ENCODE measurements around the gene KPNA6. TPM values are rescaled to one million over a fixed set of nuclear protein-coding genes. Genes with fewer than 3 reads are reported as not detected.

Gene KPNA6
- total RNA-seq, 1 experiment from 2014 or later: 84.4 TPM

GRCh38 chr1:32180186-32181060 lies 72.6 kb downstream of the KPNA6 start:
- no peak for TF ChIP-seq CTCF (IDR thresholded peaks at IDR 0.05; ENCODE audit: unreplicated experiment)
- peak; percentile 47 for DNase-seq
- Mint-ChIP-seq H3K4me1 (ENCODE audit: low read depth, unreplicated experiment) (peaks cover 27% of the 10 kb centered on the region), H3K9me3 (ENCODE audit: low read depth, unreplicated experiment) (no peaks in the 10 kb centered on the region), H3K27me3 (ENCODE audit: unreplicated experiment) (no peaks in the 10 kb centered on the region), H3K4me3 (ENCODE audit: low read depth, unreplicated experiment) (peak overlapping the region; percentile 95), H3K27ac (ENCODE audit: unreplicated experiment) (peak overlapping the region; percentile 96), H3K36me3 (ENCODE audit: insufficient read depth, unreplicated experiment) (peaks cover 60% of the 10 kb centered on the region)
- intact Hi-C loops (cut with micrococcal nuclease; ENCODE audit: unreplicated experiment): no loop called here
- CTCF ChIA-PET: interaction anchor here (0.6 kb wide), 3 partner anchors 15 to 157 kb away, joined by 3 to 4 read pairs (median 3); no protein-coding TSS in a partner anchor
- BruUV-seq (replicated peaks): TSS peak; percentile 47

GRCh38 chr1:32181065-32181464 lies 73.2 kb downstream of the KPNA6 start:
- Mint-ChIP-seq H3K4me3 (ENCODE audit: low read depth, unreplicated experiment) (peak overlapping the region; percentile 95), H3K9me3 (ENCODE audit: low read depth, unreplicated experiment) (no peaks in the 10 kb centered on the region), H3K27me3 (ENCODE audit: unreplicated experiment) (no peaks in the 10 kb centered on the region), H3K27ac (ENCODE audit: unreplicated experiment) (peak overlapping the region; percentile 96), H3K36me3 (ENCODE audit: insufficient read depth, unreplicated experiment) (peaks cover 63% of the 10 kb centered on the region), H3K4me1 (ENCODE audit: low read depth, unreplicated experiment) (peaks cover 32% of the 10 kb centered on the region)
- intact Hi-C loops (cut with micrococcal nuclease; ENCODE audit: unreplicated experiment): no loop called here
- TF ChIP-seq CTCF (IDR thresholded peaks at IDR 0.05; ENCODE audit: unreplicated experiment): no peak
- DNase-seq: no peak
- CTCF ChIA-PET: no interaction called here
- BruUV-seq (replicated peaks): no TSS peak

- no peaks in the 10 kb centered on the region for H3K27me3 Mint-ChIP-seq (ENCODE audit: unreplicated experiment)
- DNase-seq: no peak
- no peak for TF ChIP-seq CTCF (IDR thresholded peaks at IDR 0.05; ENCODE audit: unreplicated experiment)
- H3K4me3 Mint-ChIP-seq (ENCODE audit: low read depth, unreplicated experiment): peak overlapping the region; percentile 95
- no peaks in the 10 kb centered on the region for H3K9me3 Mint-ChIP-seq (ENCODE audit: low read depth, unreplicated experiment)
- H3K4me1 Mint-ChIP-seq (ENCODE audit: low read depth, unreplicated experiment): peaks cover 37% of the 10 kb centered on the region
- H3K36me3 Mint-ChIP-seq (ENCODE audit: insufficient read depth, unreplicated experiment): peaks cover 64% of the 10 kb centered on the region
- intact Hi-C loops (cut with micrococcal nuclease; ENCODE audit: unreplicated experiment): no loop called here
- CTCF ChIA-PET: no interaction called here
- H3K27ac Mint-ChIP-seq (ENCODE audit: unreplicated experiment): peak overlapping the region; percentile 96
- BruUV-seq (replicated peaks): no TSS peak
These were observed 73.7 kb downstream of the KPNA6 start for GRCh38 chr1:32181563-32181962.

- no peak for TF ChIP-seq CTCF (IDR thresholded peaks at IDR 0.05; ENCODE audit: unreplicated experiment)
- Mint-ChIP-seq H3K36me3 (ENCODE audit: insufficient read depth, unreplicated experiment) (peaks cover 60% of the 10 kb centered on the region), H3K27me3 (ENCODE audit: unreplicated experiment) (no peaks in the 10 kb centered on the region), H3K27ac (ENCODE audit: unreplicated experiment) (no peak overlapping the region), H3K9me3 (ENCODE audit: low read depth, unreplicated experiment) (no peaks in the 10 kb centered on the region), H3K4me3 (ENCODE audit: low read depth, unreplicated experiment) (no peak overlapping the region), H3K4me1 (ENCODE audit: low read depth, unreplicated experiment) (peaks cover 38% of the 10 kb centered on the region)
- no peak for DNase-seq
- CTCF ChIA-PET: interaction anchor here (0.6 kb wide), 1 partner anchor 220 kb away, joined by 5 read pairs; no protein-coding TSS in a partner anchor
- BruUV-seq (replicated peaks): no TSS peak
- intact Hi-C loops (cut with micrococcal nuclease; ENCODE audit: unreplicated experiment): no loop called here
These were observed 74.2 kb downstream of the KPNA6 start for GRCh38 chr1:32182060-32182459.
